Mucosa of descending colon (tissue), 3 donors: ENCODE results near the gene MED13L. TPM values are rescaled to one million over a fixed set of nuclear protein-coding genes. Genes with fewer than 3 reads are reported as not detected.

ENCODE experiments used
- ATAC-seq: fragments of 200-7000 bp; cut with Tn5 transposase; one replicate; pipeline ENCODE4 v1.9.1; 2020; ENCODE audit warnings: mild to moderate bottlenecking, moderate library complexity
- DNase-seq, 3 donors: peaks; one replicate each; pipeline ENCODE4 v3.0.0-alpha.2; 2020
- H3K36me3 ChIP-seq: fragments of 200-600 bp; one replicate; pipeline ENCODE4 v1.8.0; 2021; ENCODE audit warnings: low read depth, mild to moderate bottlenecking
- H3K4me1 ChIP-seq: fragments of 200-600 bp; one replicate; pipeline ENCODE4 v1.8.0; 2021; ENCODE audit warnings: low read depth, mild to moderate bottlenecking
- H3K4me3 ChIP-seq: fragments of 200-600 bp; one replicate; pipeline ENCODE4 v1.8.0; 2021; ENCODE audit warnings: mild to moderate bottlenecking
- H3K9me3 ChIP-seq: fragments of 200-600 bp; one replicate; pipeline ENCODE4 v1.8.0; 2021; ENCODE audit warnings: mild to moderate bottlenecking
- CTCF ChIP-seq: fragments of 200-600 bp; IDR thresholded peaks from one replicate; pipeline ENCODE4 v1.8.0; 2022; ENCODE audit warnings: antibody characterized with exemption, mild to moderate bottlenecking
- intact Hi-C, 2 donors: fragments of 100-400 bp; cut with DNase I in 1 of 2; cut with micrococcal nuclease in 1 of 2; formaldehyde crosslinking; loops; one replicate each; pipeline versions ENCODE4 v1.11.0 to v1.11.1; 2022; cut with DNase I, micrococcal nuclease
- total RNA-seq, 3 donors: library from RNA; stranded (reverse); fragmentation: NEBNext Ultra II Directional in 2 of 3; extraction: Animal tissue kit (Norgen Biotek cat#: 25700) in 2 of 3; gene quantifications; one replicate each; pipeline versions ENCODE4 v1.2.1 to v1.2.4, GENCODE V29; 2021 to 2023
- donor health status: DM: no; HTN: no; CAD: no; lungs with moderate emphysema.
- donor health status: DM: no; HTN: no; CAD: no.
- donor health status: DM: no; HTN: yes; CAD: no.

The MED13L gene
- total RNA-seq, 3 donors from 2014 or later, result 96.9 to 165 (median 135) TPM

GRCh38 chr12:116128779-116129178 is 148.7 kb downstream of the MED13L start:
- H3K9me3 ChIP-seq, result no peaks in the 10 kb centered on the region
- no peak overlapping the region for H3K4me3 ChIP-seq
- intact Hi-C loops, result no loop called here
- H3K36me3 ChIP-seq, result no peaks in the 10 kb centered on the region
- DNase-seq, result no peak
- peaks cover 24% of the 10 kb centered on the region for H3K4me1 ChIP-seq
- no peak for TF ChIP-seq CTCF
- ATAC-seq, result no peak

- no peaks in the 10 kb centered on the region for H3K9me3 ChIP-seq
- TF ChIP-seq CTCF, result no peak
- H3K36me3 ChIP-seq, result no peaks in the 10 kb centered on the region
- ATAC-seq, result no peak
- intact Hi-C loops, result no loop called here
- DNase-seq, result no peak
- peaks cover 27% of the 10 kb centered on the region for H3K4me1 ChIP-seq
- no peak overlapping the region for H3K4me3 ChIP-seq
Observed at GRCh38 chr12:116127859-116128258, 149.6 kb downstream of the MED13L start.

- no peak for ATAC-seq
- no peak for DNase-seq
- intact Hi-C loops, result no loop called here
- no peak for TF ChIP-seq CTCF
- no peaks in the 10 kb centered on the region for H3K9me3 ChIP-seq
- H3K4me3 ChIP-seq, result no peak overlapping the region
- peaks cover 28% of the 10 kb centered on the region for H3K4me1 ChIP-seq
- no peaks in the 10 kb centered on the region for H3K36me3 ChIP-seq
Observed at GRCh38 chr12:116126610-116127009, 150.9 kb downstream of the MED13L start.

GRCh38 chr12:116125956-116126566 is 151.4 kb downstream of the MED13L start:
- DNase-seq (no peak), ATAC-seq (no peak)
- no peaks in the 10 kb centered on the region for H3K9me3 ChIP-seq
- intact Hi-C loops, result no loop called here
- no peak for TF ChIP-seq CTCF
- H3K4me1 ChIP-seq, result peaks cover 23% of the 10 kb centered on the region
- no peaks in the 10 kb centered on the region for H3K36me3 ChIP-seq
- no peak overlapping the region for H3K4me3 ChIP-seq

GRCh38 chr12:116125084-116125483 is 152.4 kb downstream of the MED13L start:
- Histone ChIP-seq H3K9me3 (no peaks in the 10 kb centered on the region), H3K36me3 (no peaks in the 10 kb centered on the region), H3K4me3 (no peak overlapping the region), H3K4me1 (peaks cover 18% of the 10 kb centered on the region)
- ATAC-seq (no peak), DNase-seq (no peak)
- intact Hi-C loops, result no loop called here
- no peak for TF ChIP-seq CTCF
